ENCODE results near the gene RPL7A.

The RPL7A gene

GRCh38 chr9:133346021-133346785 lies 1.8 kb upstream of the RPL7A start:
- no peak for TF ChIP-seq CTCF (IDR thresholded peaks at IDR 0.05)
- Histone ChIP-seq H3K27me3 (no peaks in the 10 kb centered on the region), H3K4me3 (peak overlapping the region; percentile 80 to 82), H3K9me3 (no peaks in the 10 kb centered on the region), H3K36me3 (peaks cover 47 to 69% (median 64%) of the 10 kb centered on the region in 3 donors), H3K4me1 (peaks cover 0 to 36% (median 25%) of the 10 kb centered on the region in 4 donors), H3K27ac (peak overlapping the region; percentile 85)
- intact Hi-C loops (cut with DNase I; ENCODE audit: low total_unique reads): no loop called here
- no peak for DNase-seq

DNA sequence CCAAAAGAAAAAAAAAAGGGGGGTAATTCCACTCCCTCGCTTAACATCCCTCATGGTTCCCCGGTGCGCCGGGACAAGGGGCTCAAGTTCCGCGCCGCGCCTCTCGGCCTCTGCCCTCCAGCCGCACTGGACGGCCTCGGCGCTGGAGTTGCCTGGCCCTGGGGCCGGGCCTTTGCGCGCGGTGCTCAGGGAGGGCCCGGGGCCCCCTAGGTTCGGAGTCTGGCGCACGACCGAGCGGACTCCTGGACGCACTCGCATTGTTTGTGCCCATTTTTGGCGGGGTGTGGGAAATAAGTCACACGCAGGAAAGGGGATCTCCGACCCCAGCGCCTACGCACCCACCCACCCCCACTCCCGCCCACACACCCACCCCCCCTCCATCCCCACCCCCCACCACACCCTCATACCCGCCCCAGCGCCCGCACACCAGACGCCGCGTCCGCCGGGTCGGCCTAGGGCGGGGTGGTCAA lies 468 bp upstream of the RPL7A start:
- Histone ChIP-seq H3K9me3 (no peaks in the 10 kb centered on the region), H3K27me3 (no peaks in the 10 kb centered on the region), H3K4me1 (peaks cover 0 to 36% (median 25%) of the 10 kb centered on the region in 4 donors), H3K27ac (peak overlapping the region; percentile 85), H3K36me3 (peaks cover 58 to 69% (median 64%) of the 10 kb centered on the region in 3 donors), H3K4me3 (peak overlapping the region; percentile 80 to 82)
- no peak for TF ChIP-seq CTCF (IDR thresholded peaks at IDR 0.05)
- intact Hi-C loops (cut with DNase I; ENCODE audit: low total_unique reads): no loop called here
- peak in 1 of 2 donors; percentile 40 for DNase-seq

- H3K4me1 ChIP-seq: peaks cover 0 to 36% (median 25%) of the 10 kb centered on the region in 4 donors
- H3K27me3 ChIP-seq: no peaks in the 10 kb centered on the region
- no peak for TF ChIP-seq CTCF (IDR thresholded peaks at IDR 0.05)
- intact Hi-C loops (cut with DNase I; ENCODE audit: low total_unique reads): no loop called here
- peak overlapping the region; percentile 85 for H3K27ac ChIP-seq
- DNase-seq: no peak
- H3K9me3 ChIP-seq: no peaks in the 10 kb centered on the region
- peaks cover 54 to 69% (median 57%) of the 10 kb centered on the region in 3 donors for H3K36me3 ChIP-seq
- peak overlapping the region; percentile 80 to 82 for H3K4me3 ChIP-seq
Measured at GRCh38 chr9:133348718-133349573, 928 bp downstream of the RPL7A start.

DNA sequence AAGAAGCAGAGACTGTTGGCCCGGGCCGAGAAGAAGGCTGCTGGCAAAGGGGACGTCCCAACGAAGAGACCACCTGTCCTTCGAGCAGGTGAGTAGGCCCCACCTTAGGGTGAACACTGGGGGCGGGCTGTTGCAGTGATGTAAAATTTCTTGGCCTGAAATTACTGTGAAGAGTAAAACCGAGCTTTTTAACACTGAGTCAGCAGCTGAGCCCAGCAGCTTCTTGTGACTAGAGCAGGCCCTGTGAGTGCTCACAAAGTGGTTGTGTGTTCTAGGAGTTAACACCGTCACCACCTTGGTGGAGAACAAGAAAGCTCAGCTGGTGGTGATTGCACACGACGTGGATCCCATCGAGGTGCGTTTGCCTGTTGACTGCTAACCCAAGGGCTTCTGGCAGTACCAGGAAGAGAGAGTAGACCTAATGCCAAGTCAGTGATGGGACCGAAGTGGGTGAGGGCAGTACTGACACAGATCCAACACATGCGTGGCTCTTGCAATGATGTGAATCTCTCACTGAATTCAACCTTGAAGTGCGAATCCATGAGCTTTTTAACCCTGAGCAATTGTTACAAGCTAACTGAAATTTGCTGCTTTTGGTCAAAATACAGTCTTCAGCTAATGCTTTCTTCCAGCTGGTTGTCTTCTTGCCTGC lies 2.1 kb downstream of the RPL7A start:
- Histone ChIP-seq H3K4me3 (no peak overlapping the region), H3K27me3 (no peaks in the 10 kb centered on the region), H3K27ac (no peak overlapping the region), H3K9me3 (no peaks in the 10 kb centered on the region), H3K36me3 (peaks cover 43 to 60% (median 46%) of the 10 kb centered on the region in 3 donors), H3K4me1 (peaks cover 0 to 40% (median 29%) of the 10 kb centered on the region in 4 donors)
- intact Hi-C loops (cut with DNase I; ENCODE audit: low total_unique reads): no loop called here
- no peak for DNase-seq
- no peak for TF ChIP-seq CTCF (IDR thresholded peaks at IDR 0.05)

GRCh38 chr9:133351526-133351907 lies 3.5 kb downstream of the RPL7A start:
- intact Hi-C loops (cut with DNase I; ENCODE audit: low total_unique reads): no loop called here
- Histone ChIP-seq H3K36me3 (peaks cover 36 to 51% (median 37%) of the 10 kb centered on the region in 3 donors), H3K9me3 (no peaks in the 10 kb centered on the region), H3K27me3 (no peaks in the 10 kb centered on the region), H3K4me3 (no peak overlapping the region), H3K27ac (no peak overlapping the region), H3K4me1 (peaks cover 0 to 41% (median 30%) of the 10 kb centered on the region in 4 donors)
- DNase-seq: no peak
- no peak for TF ChIP-seq CTCF (IDR thresholded peaks at IDR 0.05)

Measured in tibial artery (tissue), 4 donors.